Stomach smooth muscle (tissue), 2 donors: ENCODE measurements around the gene HYOU1.

Experiments
- H3K27ac ChIP-seq: one replicate; pipeline ENCODE4 v1.7.0; 2013; ENCODE audit warnings: mild to moderate bottlenecking, low read length, inconsistent platforms
- H3K27me3 ChIP-seq, 2 donors: one replicate each; pipeline ENCODE4 v1.7.0; 2013; ENCODE audit warnings: low read length in 2 of 2; ENCODE audit not compliant: insufficient read depth in 2 of 2, control insufficient read depth in 1 of 2
- H3K36me3 ChIP-seq, 2 donors: one replicate each; pipeline ENCODE4 v1.7.0; 2013; ENCODE audit warnings: low read length in 2 of 2; ENCODE audit not compliant: control insufficient read depth in 2 of 2, insufficient read depth in 2 of 2
- H3K4me1 ChIP-seq: one replicate; pipeline ENCODE4 v1.7.0; 2013; ENCODE audit warnings: low read length; ENCODE audit not compliant: control insufficient read depth, insufficient read depth
- H3K4me3 ChIP-seq, 2 donors: one replicate each; pipeline ENCODE4 v1.7.0; 2013; ENCODE audit warnings: low read length in 2 of 2
- H3K9ac ChIP-seq, 2 donors: one replicate each; pipeline ENCODE4 v1.7.0; 2013; ENCODE audit warnings: low read length in 2 of 2, mild to moderate bottlenecking in 1 of 2
- H3K9me3 ChIP-seq, 2 donors: one replicate each; pipeline ENCODE4 v1.7.0; 2013; ENCODE audit warnings: low read length in 2 of 2; ENCODE audit not compliant: control insufficient read depth in 2 of 2
- donor health status: healthy.
- donor health status: Pancreatic carcinoma.

Gene HYOU1

DNA sequence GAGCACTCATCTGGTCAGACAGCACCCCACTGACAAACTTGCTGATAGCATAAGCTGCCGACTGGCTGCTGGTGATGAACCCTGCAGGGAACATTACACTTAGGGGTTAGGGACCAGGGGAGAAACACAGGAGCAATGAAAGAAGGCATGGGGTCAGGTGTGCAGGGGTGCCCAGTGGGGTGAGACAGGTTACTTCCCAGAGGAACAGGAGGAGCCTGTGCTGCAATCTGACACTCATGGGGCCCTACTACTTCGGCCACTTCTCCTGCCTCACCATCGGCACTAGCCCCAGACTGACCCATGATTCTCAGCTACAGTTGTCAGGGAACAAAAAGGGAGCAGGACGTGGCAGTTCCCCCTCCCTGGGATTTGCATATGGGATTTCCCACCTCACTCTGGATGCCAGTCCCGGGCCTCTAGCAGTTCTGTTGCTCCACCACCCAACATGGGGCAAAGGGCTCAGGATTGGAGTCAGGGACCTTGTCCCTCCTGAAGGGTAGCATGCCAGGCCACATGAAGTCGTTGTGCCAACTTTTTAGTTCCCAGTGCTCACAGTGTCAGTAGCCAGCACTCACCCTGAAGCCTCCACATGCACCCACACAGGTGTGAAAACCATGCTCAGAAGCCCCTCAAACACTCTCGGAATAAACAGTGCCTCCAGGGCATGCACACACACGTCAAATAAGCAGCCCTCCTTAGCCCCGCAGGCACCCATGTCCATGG, 28.5 kb downstream of the HYOU1 start:
- H3K9ac ChIP-seq, result no peak overlapping the region
- H3K36me3 ChIP-seq, result peaks cover 10 to 28% of the 10 kb centered on the region in 2 donors
- no peaks in the 10 kb centered on the region for H3K27me3 ChIP-seq
- H3K4me1 ChIP-seq, result peaks cover 18% of the 10 kb centered on the region
- no peak overlapping the region for H3K27ac ChIP-seq
- no peak overlapping the region for H3K4me3 ChIP-seq
- H3K9me3 ChIP-seq, result no peaks in the 10 kb centered on the region

GRCh38 chr11:119027561-119028345, 29.3 kb downstream of the HYOU1 start:
- H3K9me3 ChIP-seq, result no peaks in the 10 kb centered on the region
- H3K27ac ChIP-seq, result no peak overlapping the region
- no peak overlapping the region for H3K4me3 ChIP-seq
- H3K4me1 ChIP-seq, result peaks cover 18% of the 10 kb centered on the region
- no peaks in the 10 kb centered on the region for H3K27me3 ChIP-seq
- H3K36me3 ChIP-seq, result peaks cover 15 to 33% of the 10 kb centered on the region in 2 donors
- H3K9ac ChIP-seq, result no peak overlapping the region

GRCh38 chr11:119026970-119027369, 30.0 kb downstream of the HYOU1 start:
- H3K9ac ChIP-seq, result peak overlapping the region in 1 of 2 donors; percentile 21

DNA sequence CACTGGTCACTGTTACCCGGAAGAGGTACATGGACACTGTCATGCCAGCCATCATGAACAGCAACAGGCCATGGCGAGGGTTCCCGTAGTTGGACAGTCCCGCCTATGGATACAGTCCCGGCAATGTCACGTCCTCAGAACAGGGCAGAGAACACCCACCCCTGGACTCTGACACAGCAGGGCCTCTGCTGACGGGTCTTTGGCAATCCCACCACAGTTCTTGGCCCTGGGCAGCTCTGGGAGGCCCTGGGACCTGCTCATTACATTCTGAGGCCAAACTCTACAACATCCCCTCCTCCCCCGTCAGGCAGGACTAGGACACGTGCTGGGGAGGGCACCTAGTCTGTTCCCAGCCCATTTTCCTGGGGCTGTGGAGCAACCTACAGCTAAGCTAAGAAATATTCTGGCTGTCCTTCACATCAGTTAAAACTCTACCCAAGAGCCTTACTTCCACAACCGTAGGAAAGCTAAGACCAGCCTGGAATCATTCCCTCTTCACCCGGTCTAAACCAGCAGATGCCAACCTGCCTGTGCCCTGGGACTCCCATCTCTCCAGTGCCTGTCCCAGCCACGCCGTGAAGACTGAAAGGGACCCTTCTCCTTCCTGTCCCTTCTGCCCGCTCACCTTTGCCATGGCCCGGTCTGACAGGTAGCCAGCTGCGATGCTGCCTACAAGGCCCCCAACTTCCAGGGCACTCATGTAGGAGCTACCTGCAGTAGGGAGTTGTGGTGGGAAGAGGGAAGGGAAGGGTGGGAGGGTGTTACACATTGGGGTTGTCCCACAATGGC, 30.8 kb downstream of the HYOU1 start:
- Histone ChIP-seq H3K4me1 (peaks cover 23% of the 10 kb centered on the region), H3K9ac (no peak overlapping the region)

More at GRCh38 chr11:119026970-119027369, 30.0 kb downstream of the HYOU1 start:
- Histone ChIP-seq H3K9me3 (no peaks in the 10 kb centered on the region), H3K27ac (no peak overlapping the region), H3K27me3 (no peaks in the 10 kb centered on the region), H3K4me3 (no peak overlapping the region), H3K36me3 (peaks cover 15 to 33% of the 10 kb centered on the region in 2 donors), H3K4me1 (peaks cover 18% of the 10 kb centered on the region)

DNA sequence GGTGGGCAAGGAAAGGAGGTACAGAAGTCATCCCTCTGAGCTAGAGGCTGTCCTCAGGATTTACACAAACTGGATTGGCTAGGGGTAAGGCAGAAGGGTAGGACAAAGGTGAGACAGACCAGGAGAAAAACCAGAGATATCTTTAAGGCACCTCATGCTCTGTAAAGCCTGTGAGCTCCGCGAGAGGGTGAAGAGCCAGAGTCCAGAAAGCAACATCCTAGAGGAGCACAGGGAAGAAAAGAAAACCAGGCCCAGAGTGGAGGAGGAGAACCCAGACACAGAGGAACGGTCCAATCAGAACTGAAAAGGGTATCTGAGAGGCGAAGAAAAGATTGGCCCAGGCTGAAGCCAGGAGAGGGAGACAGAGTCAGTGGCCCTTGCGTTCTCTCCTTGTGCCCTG, 31.5 kb downstream of the HYOU1 start:
- H3K36me3 ChIP-seq, result peaks cover 19 to 37% of the 10 kb centered on the region in 2 donors
- no peak overlapping the region for H3K4me3 ChIP-seq
- H3K4me1 ChIP-seq, result peaks cover 23% of the 10 kb centered on the region
- H3K27me3 ChIP-seq, result no peaks in the 10 kb centered on the region
- H3K9me3 ChIP-seq, result no peaks in the 10 kb centered on the region
- H3K9ac ChIP-seq, result no peak overlapping the region
- H3K27ac ChIP-seq, result no peak overlapping the region

More for the DNA sequence above, 30.8 kb downstream of the HYOU1 start:
- Histone ChIP-seq H3K4me3 (no peak overlapping the region), H3K27me3 (no peaks in the 10 kb centered on the region), H3K9me3 (no peaks in the 10 kb centered on the region), H3K36me3 (peaks cover 19 to 37% of the 10 kb centered on the region in 2 donors), H3K27ac (no peak overlapping the region)

- peaks cover 24% of the 10 kb centered on the region for H3K4me1 ChIP-seq
- H3K4me3 ChIP-seq, result no peak overlapping the region
- peaks cover 21 to 39% of the 10 kb centered on the region in 2 donors for H3K36me3 ChIP-seq
- no peak overlapping the region for H3K9ac ChIP-seq
- H3K27ac ChIP-seq, result peak overlapping the region; percentile 24
- H3K27me3 ChIP-seq, result no peaks in the 10 kb centered on the region
- no peaks in the 10 kb centered on the region for H3K9me3 ChIP-seq
Measured at GRCh38 chr11:119025099-119025473, 31.9 kb downstream of the HYOU1 start.

DNA sequence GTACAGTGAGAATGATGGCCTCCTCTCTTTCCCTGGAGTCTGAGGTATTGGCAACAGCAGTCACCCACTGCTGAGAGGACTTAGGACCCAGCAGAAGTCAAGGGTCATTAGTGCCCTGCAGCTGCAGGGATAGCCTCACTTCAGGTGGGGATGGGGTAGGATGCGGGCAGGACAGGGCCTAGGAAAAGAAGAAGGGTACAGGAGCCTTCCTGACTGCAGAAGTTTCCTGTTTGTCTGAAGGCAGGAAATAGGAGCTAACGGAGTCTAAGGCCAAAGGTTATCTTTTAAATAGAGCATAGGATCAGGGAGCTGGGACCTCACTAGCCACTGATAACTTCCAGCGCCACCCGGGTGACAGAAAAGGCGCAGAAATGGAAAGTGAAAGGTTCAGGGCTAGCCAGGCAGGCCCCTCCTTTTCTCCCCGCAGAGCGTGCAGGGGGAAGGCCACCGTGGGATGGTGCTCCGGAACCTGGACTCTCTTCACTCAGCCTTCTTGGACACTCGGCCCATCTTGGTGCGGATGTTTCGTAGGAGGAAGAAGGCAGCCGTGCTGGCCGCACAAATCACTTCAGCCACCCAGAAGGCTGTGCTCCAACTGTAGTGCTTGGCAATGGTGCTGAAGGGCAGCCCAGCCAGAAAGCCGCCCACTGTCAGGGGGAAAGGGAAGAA, 32.4 kb downstream of the HYOU1 start:
- H3K27me3 ChIP-seq, result no peaks in the 10 kb centered on the region
- no peak overlapping the region for H3K4me3 ChIP-seq
- peak overlapping the region; percentile 24 for H3K27ac ChIP-seq
- H3K4me1 ChIP-seq, result peaks cover 25% of the 10 kb centered on the region
- H3K36me3 ChIP-seq, result peaks cover 23 to 39% of the 10 kb centered on the region in 2 donors
- H3K9ac ChIP-seq, result no peak overlapping the region
- H3K9me3 ChIP-seq, result no peaks in the 10 kb centered on the region

- H3K4me1 ChIP-seq, result peaks cover 21% of the 10 kb centered on the region
- H3K27me3 ChIP-seq, result no peaks in the 10 kb centered on the region
- no peak overlapping the region for H3K9ac ChIP-seq
- no peak overlapping the region for H3K4me3 ChIP-seq
- no peak overlapping the region for H3K27ac ChIP-seq
- peaks cover 23 to 39% of the 10 kb centered on the region in 2 donors for H3K36me3 ChIP-seq
- no peaks in the 10 kb centered on the region for H3K9me3 ChIP-seq
Measured at GRCh38 chr11:119023741-119024140, 33.3 kb downstream of the HYOU1 start.

DNA sequence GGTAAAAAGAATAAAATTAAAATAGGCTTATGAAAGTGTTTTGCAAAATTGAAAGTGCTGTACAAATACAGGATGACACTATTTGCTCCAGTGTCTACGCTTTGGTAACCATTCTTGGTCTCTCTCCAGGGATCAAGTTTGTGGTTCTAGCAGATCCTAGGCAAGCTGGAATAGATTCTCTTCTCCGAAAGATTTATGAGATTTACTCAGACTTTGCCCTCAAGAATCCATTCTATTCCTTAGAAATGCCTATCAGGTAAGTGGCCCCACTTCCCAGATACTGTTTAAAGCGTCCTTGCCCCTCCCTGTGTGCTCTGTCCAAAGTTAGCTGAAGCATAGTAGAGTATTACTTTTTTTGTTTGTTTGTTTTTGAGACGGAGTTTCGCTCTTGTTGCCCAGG, 35.4 kb downstream of the HYOU1 start:
- Histone ChIP-seq H3K36me3 (peaks cover 23 to 29% of the 10 kb centered on the region in 2 donors), H3K9me3 (no peaks in the 10 kb centered on the region), H3K9ac (no peak overlapping the region), H3K27me3 (no peaks in the 10 kb centered on the region), H3K27ac (no peak overlapping the region), H3K4me3 (no peak overlapping the region), H3K4me1 (peaks cover 27% of the 10 kb centered on the region)

GRCh38 chr11:119019996-119020395, 37.0 kb downstream of the HYOU1 start:
- H3K9ac ChIP-seq, result peak overlapping the region; percentile 42 to 95
- no peak overlapping the region for H3K27ac ChIP-seq
- H3K27me3 ChIP-seq, result no peaks in the 10 kb centered on the region
- H3K4me1 ChIP-seq, result peaks cover 33% of the 10 kb centered on the region
- H3K9me3 ChIP-seq, result no peaks in the 10 kb centered on the region
- H3K4me3 ChIP-seq, result peak overlapping the region; percentile 87 to 98
- peaks cover 28 to 35% of the 10 kb centered on the region in 2 donors for H3K36me3 ChIP-seq
